HG03103 (cell line): ENCODE results near the gene LZTR1.

Source experiments
- ATAC-seq: cut with Tn5 transposase; IDR thresholded peaks from one replicate; pipeline ENCODE4 v1.9.1; 2021; ENCODE audit warnings: low read depth; ENCODE audit not compliant: unreplicated experiment

LZTR1 gene

GRCh38 chr22:20949698-20950183 lies 32.4 kb upstream of the LZTR1 start:
- no peak for ATAC-seq

- ATAC-seq = no peak
Measured at GRCh38 chr22:20951151-20951931, 30.8 kb upstream of the LZTR1 start.

- ATAC-seq = no peak
Measured at GRCh38 chr22:20951932-20952380, 30.1 kb upstream of the LZTR1 start.

- no peak for ATAC-seq
Measured at GRCh38 chr22:20952544-20953341, 29.4 kb upstream of the LZTR1 start.

GRCh38 chr22:20953342-20953608 lies 28.8 kb upstream of the LZTR1 start:
- no peak for ATAC-seq

- no peak for ATAC-seq
Measured at GRCh38 chr22:20953668-20954500, 28.2 kb upstream of the LZTR1 start.

- no peak for ATAC-seq
Measured at GRCh38 chr22:20955548-20955947, 26.5 kb upstream of the LZTR1 start.

- ATAC-seq = no peak
Measured at GRCh38 chr22:20956258-20957101, 25.6 kb upstream of the LZTR1 start.

- ATAC-seq = no peak
Measured at GRCh38 chr22:20957102-20957682, 24.9 kb upstream of the LZTR1 start.

- ATAC-seq = no peak
Measured at GRCh38 chr22:20957683-20958431, 24.2 kb upstream of the LZTR1 start.

- ATAC-seq = no peak
Measured at GRCh38 chr22:20959578-20960461, 22.3 kb upstream of the LZTR1 start.

GRCh38 chr22:20960609-20961008 lies 21.5 kb upstream of the LZTR1 start:
- no peak for ATAC-seq

- no peak for ATAC-seq
Measured at GRCh38 chr22:20962491-20962945, 19.6 kb upstream of the LZTR1 start.

- no peak for ATAC-seq
Measured at GRCh38 chr22:20963201-20964052, 18.7 kb upstream of the LZTR1 start.

GRCh38 chr22:20964090-20964798 lies 17.9 kb upstream of the LZTR1 start:
- ATAC-seq = no peak

- no peak for ATAC-seq
Measured at GRCh38 chr22:20964799-20965103, 17.3 kb upstream of the LZTR1 start.
